Endothelial cell (in vitro differentiated cells): Measurements from ENCODE around the gene AGBL4. TPM values are rescaled to one million over a fixed set of nuclear protein-coding genes. Genes with fewer than 3 reads are reported as not detected.

Experiments used
- DNase-seq: peaks from one replicate; pipeline ENCODE4 v3.0.0; 2021; ENCODE audit warnings: low spot score
- H3K27ac Mint-ChIP-seq: one replicate; pipeline ENCODE4 v1.8.0; 2021; ENCODE audit warnings: mixed read lengths, inconsistent platforms; ENCODE audit not compliant: unreplicated experiment
- H3K27me3 Mint-ChIP-seq: one replicate; pipeline ENCODE4 v1.8.0; 2021; ENCODE audit warnings: mild to moderate bottlenecking, moderate library complexity, mixed read lengths, inconsistent platforms; ENCODE audit not compliant: unreplicated experiment
- H3K36me3 Mint-ChIP-seq: one replicate; pipeline ENCODE4 v1.8.0; 2021; ENCODE audit warnings: mild to moderate bottlenecking, low read depth, mixed read lengths, inconsistent platforms; ENCODE audit not compliant: unreplicated experiment
- H3K4me1 Mint-ChIP-seq: one replicate; pipeline ENCODE4 v1.8.0; 2021; ENCODE audit warnings: mild to moderate bottlenecking, mixed read lengths, inconsistent platforms; ENCODE audit not compliant: unreplicated experiment
- H3K4me3 Mint-ChIP-seq: one replicate; pipeline ENCODE4 v1.8.0; 2021; ENCODE audit warnings: mild to moderate bottlenecking, mixed read lengths, inconsistent platforms; ENCODE audit not compliant: unreplicated experiment
- H3K9me3 Mint-ChIP-seq: one replicate; pipeline ENCODE4 v1.8.0; 2021; ENCODE audit warnings: mixed read lengths, inconsistent platforms; ENCODE audit not compliant: unreplicated experiment
- total RNA-seq: library from RNA; stranded (reverse); fragmentation: NEBNext Ultra II Directional; extraction: Animal tissue kit (Norgen Biotek cat#: 25700); gene quantifications from one replicate; pipeline ENCODE4 v1.2.1, GENCODE V29; 2021; ENCODE audit not compliant: unreplicated experiment
- TF ChIP-seq, protein P1 (sequence below): fragments of 200-600 bp; sonication (generic); IDR thresholded peaks from one replicate; pipeline ENCODE4 v1.5.0; 2021; ENCODE audit warnings: antibody characterized with exemption; ENCODE audit not compliant: unreplicated experiment

AGBL4 gene
- total RNA-seq, 1 donor from 2014 or later: 0.51 TPM

GRCh38 chr1:48610628-48611542 lies 1412.9 kb downstream of the AGBL4 start:
- Mint-ChIP-seq H3K27me3 (peaks cover 1% of the 10 kb centered on the region), H3K4me1 (no peaks in the 10 kb centered on the region), H3K27ac (no peak overlapping the region), H3K4me3 (no peak overlapping the region), H3K36me3 (no peaks in the 10 kb centered on the region), H3K9me3 (no peaks in the 10 kb centered on the region)
- no peak for DNase-seq
- TF ChIP-seq, protein P1, sequence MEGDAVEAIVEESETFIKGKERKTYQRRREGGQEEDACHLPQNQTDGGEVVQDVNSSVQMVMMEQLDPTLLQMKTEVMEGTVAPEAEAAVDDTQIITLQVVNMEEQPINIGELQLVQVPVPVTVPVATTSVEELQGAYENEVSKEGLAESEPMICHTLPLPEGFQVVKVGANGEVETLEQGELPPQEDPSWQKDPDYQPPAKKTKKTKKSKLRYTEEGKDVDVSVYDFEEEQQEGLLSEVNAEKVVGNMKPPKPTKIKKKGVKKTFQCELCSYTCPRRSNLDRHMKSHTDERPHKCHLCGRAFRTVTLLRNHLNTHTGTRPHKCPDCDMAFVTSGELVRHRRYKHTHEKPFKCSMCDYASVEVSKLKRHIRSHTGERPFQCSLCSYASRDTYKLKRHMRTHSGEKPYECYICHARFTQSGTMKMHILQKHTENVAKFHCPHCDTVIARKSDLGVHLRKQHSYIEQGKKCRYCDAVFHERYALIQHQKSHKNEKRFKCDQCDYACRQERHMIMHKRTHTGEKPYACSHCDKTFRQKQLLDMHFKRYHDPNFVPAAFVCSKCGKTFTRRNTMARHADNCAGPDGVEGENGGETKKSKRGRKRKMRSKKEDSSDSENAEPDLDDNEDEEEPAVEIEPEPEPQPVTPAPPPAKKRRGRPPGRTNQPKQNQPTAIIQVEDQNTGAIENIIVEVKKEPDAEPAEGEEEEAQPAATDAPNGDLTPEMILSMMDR: no peak

DNA sequence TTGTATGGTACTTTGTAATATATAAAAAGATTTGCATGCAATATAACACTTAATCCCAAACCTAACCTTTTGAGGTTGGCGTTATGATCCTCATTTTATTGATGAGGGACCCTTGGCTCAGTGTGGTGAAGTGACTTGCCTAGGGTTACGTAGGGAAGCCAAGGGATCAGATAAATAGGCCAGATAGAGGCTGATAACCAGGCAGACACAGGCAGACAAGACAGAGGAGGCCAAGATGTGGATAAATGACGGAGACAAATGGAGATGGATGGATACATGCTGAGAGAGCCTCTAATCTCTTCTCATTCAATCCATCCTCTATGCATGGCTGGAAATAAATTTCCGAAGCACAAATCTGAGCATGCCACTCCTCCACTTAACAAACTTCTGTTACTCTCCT lies 1414.9 kb downstream of the AGBL4 start:
- Mint-ChIP-seq H3K4me1 (no peaks in the 10 kb centered on the region), H3K4me3 (no peak overlapping the region), H3K36me3 (no peaks in the 10 kb centered on the region), H3K27me3 (peaks cover 3% of the 10 kb centered on the region), H3K9me3 (no peaks in the 10 kb centered on the region), H3K27ac (no peak overlapping the region)
- TF ChIP-seq, protein P1: no peak
- DNase-seq: no peak

GRCh38 chr1:48603222-48603621 lies 1420.5 kb downstream of the AGBL4 start:
- Mint-ChIP-seq H3K4me3 (no peak overlapping the region), H3K27me3 (peaks cover 5% of the 10 kb centered on the region), H3K27ac (no peak overlapping the region), H3K4me1 (peaks cover 3% of the 10 kb centered on the region), H3K9me3 (no peaks in the 10 kb centered on the region), H3K36me3 (no peaks in the 10 kb centered on the region)
- TF ChIP-seq, protein P1: no peak
- no peak for DNase-seq

DNA sequence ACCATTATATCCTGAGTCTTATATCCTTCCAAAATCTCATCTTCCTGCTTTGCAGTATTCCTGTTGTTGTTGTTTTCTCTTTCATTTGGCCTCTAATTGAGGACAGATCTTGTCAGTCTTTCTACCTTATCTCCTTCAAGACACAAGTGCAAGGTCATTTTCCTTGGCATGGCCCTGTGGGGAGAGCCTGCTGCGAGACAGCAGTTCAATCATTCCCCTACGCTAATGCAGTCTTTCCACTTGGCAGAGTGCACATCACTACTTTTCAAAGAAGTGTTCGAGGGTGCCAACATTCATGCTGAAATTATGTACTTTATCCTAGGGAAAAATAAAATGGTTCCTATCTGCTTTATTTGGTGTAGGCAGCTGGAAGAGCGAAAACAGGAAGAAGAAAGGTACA lies 1421.4 kb downstream of the AGBL4 start:
- H3K27me3 Mint-ChIP-seq: peaks cover 5% of the 10 kb centered on the region
- no peak overlapping the region for H3K4me3 Mint-ChIP-seq
- no peak for DNase-seq
- H3K27ac Mint-ChIP-seq: no peak overlapping the region
- no peaks in the 10 kb centered on the region for H3K9me3 Mint-ChIP-seq
- TF ChIP-seq, protein P1: no peak
- H3K4me1 Mint-ChIP-seq: peaks cover 3% of the 10 kb centered on the region
- no peaks in the 10 kb centered on the region for H3K36me3 Mint-ChIP-seq

DNA sequence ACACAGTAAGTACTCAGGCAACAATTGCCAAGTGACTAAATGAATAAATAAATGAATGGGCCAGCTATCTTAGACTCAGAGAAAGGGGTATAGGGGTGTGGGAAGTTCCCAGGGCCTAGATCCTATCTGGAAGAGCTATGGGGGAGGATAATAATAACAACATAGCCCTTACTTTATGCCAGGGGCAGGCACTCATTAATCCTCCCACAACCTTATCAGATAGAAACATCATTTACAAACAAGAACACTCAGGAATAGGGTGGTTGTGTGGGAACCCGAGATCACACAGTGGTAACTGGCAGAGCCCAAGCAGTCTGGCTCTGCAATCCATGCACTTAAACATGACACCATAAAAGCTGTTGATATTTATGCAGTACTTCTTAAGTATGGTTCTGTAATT lies 1423.6 kb downstream of the AGBL4 start:
- Mint-ChIP-seq H3K9me3 (no peaks in the 10 kb centered on the region), H3K4me1 (peaks cover 3% of the 10 kb centered on the region), H3K27ac (no peak overlapping the region), H3K4me3 (no peak overlapping the region), H3K36me3 (no peaks in the 10 kb centered on the region), H3K27me3 (peaks cover 4% of the 10 kb centered on the region)
- TF ChIP-seq, protein P1: no peak
- DNase-seq: no peak
